GM21576 (cell line): ENCODE measurements around the gene DNAI1.

ENCODE experiments used
- ATAC-seq: cut with Tn5 transposase; IDR thresholded peaks from one replicate; pipeline ENCODE4 v1.9.1; 2021; ENCODE audit warnings: mild to moderate bottlenecking, moderate library complexity; ENCODE audit not compliant: unreplicated experiment

DNAI1 gene

DNA sequence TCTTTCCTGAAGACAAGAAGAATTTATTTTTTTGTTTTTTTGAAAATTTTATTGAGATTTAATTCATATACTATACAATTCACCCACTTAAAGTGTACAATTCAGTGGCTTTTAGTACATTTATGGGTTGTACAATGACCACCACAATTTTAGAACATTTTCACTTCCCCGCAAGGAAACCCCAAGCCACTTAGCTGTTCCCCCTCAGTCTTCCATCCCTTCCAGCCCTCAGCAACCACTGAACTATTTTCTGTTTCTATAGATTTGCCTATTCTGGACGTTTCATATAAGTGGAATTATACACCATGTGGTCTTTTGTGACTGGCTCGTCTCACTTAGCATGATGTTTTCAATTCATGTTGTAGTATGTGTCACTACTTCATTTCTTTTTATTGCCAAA lies 28.0 kb downstream of the DNAI1 start:
- ATAC-seq = no peak

DNA sequence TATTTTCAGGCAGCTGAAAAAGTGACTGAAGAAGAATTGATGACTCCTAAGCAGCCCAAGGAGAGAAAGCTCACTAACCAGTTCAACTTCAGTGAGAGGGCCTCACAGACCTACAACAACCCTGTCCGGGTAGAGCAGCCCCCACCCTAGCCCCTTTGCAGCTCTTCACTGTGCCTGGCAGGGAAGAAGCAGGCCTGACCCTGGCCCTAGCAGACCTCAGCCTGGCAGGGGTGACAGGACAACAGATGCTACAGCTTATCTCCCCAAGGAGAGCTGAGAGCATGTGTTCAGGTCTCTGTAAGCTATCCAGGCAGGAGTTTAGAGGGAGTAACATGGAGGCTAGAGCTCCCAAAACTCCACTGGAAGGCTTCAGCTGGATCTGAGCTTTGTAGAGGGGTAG lies 31.8 kb downstream of the DNAI1 start:
- ATAC-seq = no peak

DNA sequence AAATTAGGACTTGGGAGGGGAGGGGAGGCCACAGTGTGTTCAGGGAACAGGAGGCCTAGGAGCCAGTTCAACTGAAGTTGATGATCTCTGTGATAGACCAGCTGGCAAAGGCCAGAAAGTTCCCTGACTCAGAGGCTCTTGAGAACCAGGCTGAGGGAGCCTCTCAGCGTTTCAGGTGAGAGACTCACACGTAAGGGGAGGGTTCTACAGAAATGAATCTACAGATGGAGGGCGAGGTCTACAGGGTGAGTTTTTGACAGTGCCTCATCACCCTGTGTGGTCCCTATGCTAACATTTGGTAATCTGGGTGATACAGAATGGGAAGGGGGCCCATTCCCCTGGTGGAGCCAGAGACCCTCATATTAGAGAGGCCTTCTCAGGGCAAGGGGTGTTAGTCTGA lies 32.2 kb downstream of the DNAI1 start:
- no peak for ATAC-seq

DNA sequence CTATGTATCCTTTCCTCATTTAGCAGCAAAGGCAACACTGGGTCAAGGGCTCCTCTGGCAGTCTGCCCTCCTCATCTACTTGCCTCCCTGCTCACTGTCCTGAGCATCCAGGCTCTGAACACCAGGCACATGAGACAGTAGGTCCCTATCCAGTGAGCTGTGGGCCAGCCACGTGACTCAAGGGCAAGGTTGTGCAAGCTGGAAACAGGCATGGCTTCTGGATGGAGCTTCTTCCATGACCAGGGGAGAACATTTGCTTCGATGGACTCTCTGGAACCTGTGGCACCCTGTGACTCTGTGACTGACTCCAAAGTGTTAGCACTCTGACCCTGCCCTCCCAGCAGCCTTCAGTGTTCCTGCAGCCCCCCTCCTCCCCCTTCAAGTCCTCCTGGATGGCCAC lies 33.0 kb downstream of the DNAI1 start:
- ATAC-seq = no peak

DNA sequence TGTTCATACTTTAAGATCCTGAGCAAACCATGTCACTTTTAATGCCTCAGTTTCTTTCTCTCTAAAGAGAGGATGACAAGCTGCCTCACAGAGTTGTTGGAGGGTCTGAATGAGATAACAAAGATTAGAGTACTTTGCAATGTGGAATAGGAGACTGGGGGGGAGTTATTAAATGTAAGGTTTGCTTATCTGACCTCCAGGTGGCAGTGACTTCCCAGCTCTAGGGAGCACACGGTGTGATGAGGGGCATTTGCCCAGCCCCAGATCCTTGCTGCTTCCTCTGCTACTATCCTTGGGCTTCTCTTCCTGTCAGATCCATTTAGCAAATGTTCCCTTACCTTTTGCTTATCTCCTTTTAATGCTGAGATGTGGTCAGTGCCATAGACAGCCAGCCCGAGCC lies 33.4 kb downstream of the DNAI1 start:
- ATAC-seq = no peak

DNA sequence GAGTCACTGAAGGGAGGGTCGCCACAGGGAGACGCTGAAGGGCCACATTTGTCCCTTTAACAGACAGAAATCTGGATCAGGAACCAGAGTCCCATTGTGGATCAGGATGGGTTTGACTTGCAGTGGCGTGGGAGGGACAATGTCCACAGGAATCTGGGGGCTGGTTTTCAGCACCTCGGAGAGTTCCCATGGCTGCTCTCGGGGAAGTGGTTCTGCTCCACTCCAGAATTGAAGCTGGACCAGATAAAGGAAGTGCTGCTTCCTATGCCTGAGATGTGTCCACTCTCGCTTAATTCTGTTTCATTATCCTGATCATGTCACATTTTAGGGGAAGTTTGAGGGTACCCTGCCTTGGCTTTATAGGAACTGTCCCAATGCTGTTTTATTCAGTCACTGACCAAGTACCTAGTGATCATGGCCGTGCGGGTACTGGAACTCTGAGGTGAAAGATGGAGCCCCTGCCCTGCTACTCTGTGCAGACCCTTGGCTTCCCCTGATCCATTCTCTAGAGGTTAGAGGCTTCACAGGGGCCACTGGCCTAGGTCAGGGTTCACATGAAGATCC lies 35.4 kb downstream of the DNAI1 start:
- no peak for ATAC-seq

DNA sequence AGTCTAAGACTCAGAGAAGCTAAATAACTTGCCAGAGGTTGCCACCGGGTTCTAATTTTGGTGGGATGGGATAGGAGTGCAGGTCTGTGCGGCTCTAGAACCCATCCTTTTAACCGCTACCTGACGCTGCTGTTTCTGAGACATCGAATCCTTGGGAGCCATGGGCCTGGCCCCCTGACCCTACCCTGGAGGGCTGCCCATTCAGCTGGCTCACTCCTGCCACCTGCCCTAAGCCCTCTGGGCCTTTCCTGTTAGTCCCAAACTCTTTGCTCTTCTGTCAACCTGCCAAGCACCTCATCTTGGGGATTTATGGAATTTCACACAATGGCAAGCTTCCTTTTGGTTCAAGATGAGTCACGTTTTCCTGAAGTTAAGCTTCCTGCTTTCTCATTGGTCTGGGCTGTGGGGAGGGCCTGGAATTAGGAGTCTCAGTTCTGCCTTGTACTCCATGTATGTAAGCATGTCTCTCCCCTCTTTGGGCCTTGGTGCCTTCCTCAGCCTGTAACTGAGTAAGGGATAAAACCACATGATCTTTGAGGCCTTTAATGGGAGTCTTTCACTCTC lies 37.6 kb downstream of the DNAI1 start:
- no peak for ATAC-seq

DNA sequence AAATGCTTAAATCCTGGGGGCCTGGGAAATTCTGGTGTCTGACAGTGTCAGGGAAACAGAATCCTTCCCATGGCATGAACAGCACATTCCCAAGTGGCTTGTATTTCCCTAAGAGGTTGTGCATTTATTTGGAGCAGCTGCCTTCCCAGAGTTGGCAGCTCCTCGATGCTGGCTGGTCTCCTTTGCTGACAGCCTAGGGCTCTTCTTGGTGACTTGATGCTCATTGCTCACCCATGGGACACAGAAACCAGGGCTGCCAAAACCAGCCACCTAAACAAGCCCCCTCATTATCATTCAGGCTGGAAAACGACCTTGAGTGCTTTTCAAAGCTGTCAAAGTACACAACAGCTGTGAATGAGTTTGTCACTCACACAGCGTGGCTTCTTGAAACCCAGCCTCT lies 39.9 kb downstream of the DNAI1 start:
- ATAC-seq = no peak

DNA sequence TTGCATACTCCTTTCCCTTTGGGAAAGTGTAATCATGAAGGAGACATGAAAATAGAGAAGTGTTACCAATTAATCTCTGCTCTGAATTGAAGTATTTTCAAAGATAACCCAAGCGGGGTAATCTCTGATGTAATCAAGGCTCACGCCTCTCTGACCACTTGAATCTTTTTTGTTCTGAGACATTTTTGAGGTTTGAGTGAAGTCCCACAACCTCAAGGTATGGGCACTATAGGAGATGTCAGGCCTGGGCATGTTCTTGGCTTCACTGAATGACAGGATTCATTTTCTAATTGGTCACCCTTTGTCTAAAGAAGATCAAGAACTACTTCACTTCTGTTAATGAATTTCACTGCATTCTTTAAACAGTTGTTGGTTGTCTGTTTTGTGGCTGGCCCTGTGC lies 40.5 kb downstream of the DNAI1 start:
- ATAC-seq = no peak

DNA sequence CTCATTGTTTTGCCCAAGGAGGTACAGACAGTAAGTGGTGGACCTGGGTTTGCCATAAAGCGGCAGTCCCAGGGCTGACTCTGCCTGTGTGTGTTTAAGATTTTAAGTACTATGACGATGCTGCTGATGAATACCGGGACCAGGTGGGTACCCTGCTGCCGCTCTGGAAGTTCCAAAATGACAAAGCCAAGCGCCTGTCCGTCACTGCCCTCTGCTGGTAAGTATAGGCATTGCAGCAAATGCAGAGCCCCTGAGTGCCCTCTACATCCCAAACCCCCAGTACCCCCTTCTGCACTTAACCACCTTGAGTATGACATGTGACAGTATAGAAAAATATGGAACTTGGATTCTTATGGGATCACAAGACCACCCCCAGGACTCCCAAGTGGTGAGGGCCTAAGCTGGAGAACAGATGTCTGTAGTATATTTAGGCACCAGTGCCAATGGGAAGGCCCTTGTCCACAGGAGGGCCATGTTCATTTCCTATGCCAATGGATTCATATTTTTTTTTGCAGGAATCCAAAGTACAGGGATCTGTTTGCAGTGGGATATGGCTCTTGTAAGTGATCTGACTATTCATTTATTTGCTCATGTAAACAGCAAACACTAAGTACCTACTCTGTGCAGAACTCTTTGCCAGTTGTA lies 42.1 kb downstream of the DNAI1 start:
- ATAC-seq = no peak

DNA sequence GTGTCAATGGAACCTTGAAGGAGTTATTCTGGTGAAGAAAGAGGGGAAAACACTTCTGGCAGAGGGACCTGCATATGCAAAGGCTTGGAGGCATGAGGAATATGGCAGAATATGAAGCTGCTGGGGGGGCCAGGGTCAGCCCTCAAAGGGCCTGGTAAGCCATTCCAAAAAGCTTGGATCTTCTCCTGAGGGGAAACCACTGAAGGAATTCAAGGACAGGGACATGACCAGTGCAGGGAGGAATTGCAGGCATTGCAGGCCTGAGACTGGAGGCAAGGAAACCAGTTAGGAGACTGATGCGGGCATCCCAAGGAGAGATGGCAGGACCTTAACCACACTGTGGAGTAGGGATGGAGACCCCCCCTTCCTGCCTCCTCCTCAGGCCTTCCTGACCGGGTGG lies 42.8 kb downstream of the DNAI1 start:
- ATAC-seq = no peak

DNA sequence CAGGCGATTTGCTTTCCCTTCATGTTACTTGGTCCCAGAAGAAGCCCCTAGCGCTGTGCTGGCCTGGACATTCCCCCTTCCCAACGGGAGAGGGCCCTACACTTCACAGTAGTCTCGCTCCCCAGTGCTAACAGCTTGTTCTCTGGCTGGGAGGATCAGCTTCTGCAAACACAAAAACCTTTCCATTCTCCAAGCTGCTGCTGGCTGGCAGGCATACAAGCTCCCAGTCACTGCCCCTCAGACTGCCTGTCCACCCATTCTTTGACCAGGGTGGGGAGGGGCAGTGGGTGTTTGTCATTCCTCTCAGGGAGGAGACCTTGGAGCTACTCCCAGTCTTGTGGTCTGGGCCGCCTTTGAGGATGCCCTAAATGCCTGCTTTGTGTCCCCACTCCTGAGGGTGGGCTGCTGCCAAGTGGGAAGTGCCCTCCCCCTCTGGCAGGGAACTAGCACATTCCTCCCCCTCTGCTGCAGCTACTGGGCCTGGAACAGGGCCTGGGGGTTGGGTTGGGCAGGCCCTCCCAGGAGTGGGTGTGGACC lies 43.4 kb downstream of the DNAI1 start:
- ATAC-seq = no peak

DNA sequence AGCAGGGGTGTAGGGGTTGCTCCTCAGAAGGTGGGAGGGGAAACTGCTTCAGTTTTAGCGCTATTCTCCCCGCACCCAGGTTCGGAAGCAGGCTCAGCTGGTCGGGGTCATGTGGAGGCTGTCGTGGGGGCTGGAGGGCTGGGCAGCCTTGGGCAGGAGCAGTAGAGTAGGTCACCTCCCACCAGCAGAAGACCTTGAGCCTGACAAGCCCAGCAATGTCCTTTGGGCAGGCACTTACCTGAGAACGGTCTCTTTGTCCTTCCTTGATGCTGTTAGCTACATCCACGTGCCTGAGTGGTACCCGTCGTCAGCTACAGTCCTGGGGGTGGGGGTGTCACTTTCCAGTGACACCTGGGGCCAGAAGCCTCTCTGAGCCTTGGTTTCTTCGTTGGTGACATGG lies 43.9 kb downstream of the DNAI1 start:
- ATAC-seq = no peak

DNA sequence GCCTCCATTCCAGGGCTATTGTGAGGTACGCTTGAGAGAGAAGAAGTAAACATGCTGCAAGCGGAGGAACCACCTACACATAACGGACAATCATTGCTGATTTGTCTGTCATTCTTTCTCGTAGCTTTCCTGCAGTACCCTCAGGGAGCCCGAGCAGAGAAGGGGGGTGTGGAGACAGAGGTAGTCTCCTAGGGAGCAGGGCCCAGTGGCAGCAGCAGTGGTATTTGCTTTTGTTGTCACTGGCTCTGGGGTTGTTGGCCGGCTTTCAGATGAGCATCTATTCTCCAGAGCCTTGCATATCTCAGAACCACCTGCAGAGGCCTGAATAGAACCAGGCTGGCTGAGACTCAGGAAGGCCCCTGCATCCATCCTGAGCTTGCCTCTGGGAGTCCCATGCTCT lies 44.3 kb downstream of the DNAI1 start:
- ATAC-seq = no peak

DNA sequence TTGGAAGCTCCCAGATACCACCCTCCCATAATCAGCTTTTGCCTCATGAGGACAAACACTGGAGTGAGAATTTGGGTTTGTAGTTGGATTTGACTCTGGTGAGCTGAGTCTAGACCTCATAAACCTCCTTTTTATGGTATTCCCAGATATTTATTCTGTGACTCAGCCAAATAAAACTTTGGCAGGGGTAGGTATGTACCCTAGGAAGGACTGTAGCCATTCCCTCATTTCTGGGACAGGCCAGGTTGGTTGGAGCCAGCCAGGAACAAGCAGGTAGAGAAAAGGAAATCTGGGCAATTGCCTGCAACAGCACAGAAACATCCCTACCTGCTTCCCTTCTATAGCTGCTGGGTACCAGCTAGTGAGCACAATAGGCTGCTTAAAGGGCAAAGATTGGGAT lies 44.8 kb downstream of the DNAI1 start:
- no peak for ATAC-seq

DNA sequence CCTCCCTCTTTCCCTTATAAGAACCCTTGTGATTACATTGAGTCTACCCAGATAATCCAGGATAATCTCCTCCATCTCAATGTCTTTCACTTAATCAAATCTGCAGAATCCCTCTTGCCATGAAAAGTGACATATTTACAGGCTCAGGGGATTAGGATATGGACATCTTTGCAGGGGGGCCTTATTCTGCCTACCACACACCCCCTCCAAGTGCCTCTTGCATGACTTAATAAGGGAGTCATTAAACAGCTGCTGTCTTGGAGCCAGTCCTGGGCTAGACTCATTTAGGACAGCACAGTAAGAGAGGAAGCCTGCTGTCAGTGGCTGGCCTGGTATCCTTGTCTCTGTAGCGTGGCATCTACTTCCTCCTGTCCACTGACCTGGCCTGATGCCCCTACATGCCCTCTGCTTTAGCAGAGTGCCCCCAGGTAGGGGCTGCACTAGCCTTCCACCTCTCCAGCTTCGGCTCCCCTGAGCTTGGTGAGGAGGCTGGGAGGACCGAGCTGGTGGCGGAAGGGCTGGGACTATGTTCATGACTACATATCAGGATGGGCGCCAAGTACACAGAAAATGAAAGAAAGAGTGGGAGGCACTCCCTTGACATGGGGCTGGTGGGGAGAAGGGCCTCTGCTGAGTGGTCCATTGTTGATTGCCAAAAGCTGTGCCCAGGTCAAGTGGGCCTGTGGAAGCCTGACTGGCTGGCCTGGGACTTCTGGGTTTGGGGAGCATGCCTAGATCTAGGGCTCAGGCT lies 46.9 kb downstream of the DNAI1 start:
- no peak for ATAC-seq

DNA sequence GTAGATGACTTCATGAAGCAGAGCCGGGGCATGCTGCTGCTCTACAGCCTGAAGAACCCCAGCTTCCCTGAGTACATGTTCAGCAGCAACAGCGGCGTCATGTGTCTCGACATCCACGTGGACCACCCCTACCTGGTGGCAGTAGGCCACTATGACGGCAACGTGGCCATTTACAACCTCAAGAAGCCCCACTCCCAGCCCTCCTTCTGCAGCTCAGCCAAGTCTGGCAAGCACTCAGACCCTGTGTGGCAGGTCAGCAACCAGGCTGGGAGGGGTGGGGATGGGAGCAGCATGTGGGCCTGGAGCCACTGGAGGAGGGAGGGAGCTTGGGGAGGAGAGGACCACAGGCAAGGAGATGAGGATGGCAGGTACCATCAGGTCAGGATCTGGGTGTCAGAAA lies 48.0 kb downstream of the DNAI1 start:
- no peak for ATAC-seq

DNA sequence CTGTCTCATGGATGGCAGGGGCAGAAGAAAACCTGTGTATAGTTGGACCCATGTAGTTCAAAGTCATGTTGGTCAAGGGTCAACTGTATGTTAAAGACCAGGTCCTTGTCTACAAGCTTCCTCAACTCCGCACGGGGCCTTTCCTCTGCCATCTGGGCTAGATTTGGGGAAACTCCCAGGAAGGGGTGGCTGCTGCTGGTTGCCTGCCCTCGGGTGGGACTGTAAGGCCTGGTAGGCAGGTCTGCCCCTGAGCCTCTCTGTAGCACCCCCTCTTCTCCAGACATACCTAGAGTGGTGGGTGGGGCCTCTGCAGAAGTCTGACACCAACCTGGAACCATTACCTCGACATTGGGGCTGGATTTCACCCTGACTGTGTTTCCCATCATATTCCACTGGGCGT lies 49.0 kb downstream of the DNAI1 start:
- no peak for ATAC-seq

DNA sequence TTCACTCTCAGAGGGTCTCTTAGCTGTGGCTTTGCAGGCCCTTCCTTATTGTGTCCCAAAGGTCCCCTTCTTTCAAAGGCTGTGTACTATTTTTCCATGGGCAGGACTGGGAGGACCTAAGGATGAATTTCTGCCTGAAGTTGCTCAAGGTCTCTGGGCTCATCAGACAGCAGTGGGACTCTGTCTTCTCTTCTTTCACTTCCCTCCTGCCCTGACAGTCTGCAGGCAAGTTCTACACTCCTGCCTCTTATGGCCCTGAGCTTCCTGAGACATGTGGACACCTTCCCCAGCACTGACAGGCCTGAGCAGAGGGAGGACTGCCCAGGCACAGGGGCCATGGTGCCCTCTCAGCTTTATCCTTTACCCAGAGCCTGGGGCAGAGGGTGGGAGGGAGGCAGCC lies 49.4 kb downstream of the DNAI1 start:
- no peak for ATAC-seq

DNA sequence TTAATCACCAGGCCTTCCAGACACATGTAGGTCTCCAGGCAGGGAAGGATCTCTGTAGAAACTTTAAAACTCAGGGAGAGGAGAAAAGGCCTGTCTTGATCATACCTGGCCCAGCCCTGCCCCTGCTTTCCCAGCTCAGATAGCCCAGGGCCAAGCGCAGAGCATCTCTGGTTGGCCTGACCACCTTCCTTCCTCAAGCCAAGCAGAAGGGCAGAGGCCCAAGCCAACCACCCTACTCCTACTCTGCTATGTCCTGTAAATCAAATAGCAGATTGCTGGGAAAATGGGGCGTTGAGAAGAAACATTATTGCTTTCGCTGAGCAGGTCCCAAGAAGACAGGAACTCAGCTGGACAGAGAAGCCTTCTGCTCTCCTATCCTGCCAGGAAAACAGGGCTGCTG lies 49.9 kb downstream of the DNAI1 start:
- no peak for ATAC-seq

DNA sequence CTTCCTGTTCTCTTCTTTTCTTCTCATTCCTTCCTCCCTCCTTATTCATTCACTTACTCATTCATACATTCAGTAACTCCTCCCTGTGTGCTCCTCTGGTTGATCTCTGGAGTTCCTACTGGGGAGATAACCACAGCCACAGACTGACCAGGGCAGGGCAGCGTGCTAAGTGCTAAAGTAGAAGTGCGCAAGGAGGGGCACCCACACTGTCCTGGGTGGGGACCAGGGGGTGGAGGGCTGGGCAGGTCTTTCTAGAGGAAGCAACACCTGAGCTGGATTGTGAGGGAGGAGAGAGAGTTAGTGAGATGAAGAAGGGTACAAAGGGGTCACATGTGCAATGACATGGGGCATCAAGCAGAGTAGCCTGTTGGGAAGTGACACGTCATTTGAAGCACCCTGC lies 50.3 kb downstream of the DNAI1 start:
- ATAC-seq = no peak
